HepG2 (cell line): ENCODE measurements around the gene FOXA1. TPM values are rescaled to one million over a fixed set of nuclear protein-coding genes. Genes with fewer than 3 reads are reported as not detected.

Experiments
- ASH2L ChIP-seq: fragments of 300-600, 200-600 bp; sonication (generic); IDR thresholded peaks from 2 replicates; pipeline ENCODE4 v1.7.0; 2017; ENCODE audit warnings: low read depth, mild to moderate bottlenecking, moderate library complexity, mixed read lengths, low read length; ENCODE audit not compliant: insufficient read length
- CAMTA2 ChIP-seq: sonication (generic); formaldehyde crosslinking; IDR thresholded peaks from 2 replicates; pipeline ENCODE4 v1.4.0; 2020; ENCODE audit warnings: mild to moderate bottlenecking, missing genetic modification reagents, borderline replicate concordance
- ELK4 ChIP-seq: sonication (generic); formaldehyde crosslinking; IDR thresholded peaks from 2 replicates; pipeline ENCODE4 v1.9.0; 2021; ENCODE audit warnings: missing genetic modification reagents, borderline replicate concordance
- EP300 ChIP-seq, 3 experiments: sonication (generic) in 1 of 3; formaldehyde crosslinking in 1 of 3; IDR thresholded peaks; 2 replicates each; pipeline versions ENCODE4 v1.5.1 to v1.6.1; 2011 to 2020; ENCODE audit warnings: low read depth in 2 of 3, low read length in 2 of 3, borderline replicate concordance in 1 of 3, improper control_type of control experiment in 1 of 3, mild to moderate bottlenecking in 1 of 3, missing genetic modification reagents in 1 of 3, moderate library complexity in 1 of 3
- GTF3A ChIP-seq: sonication (generic); formaldehyde crosslinking; conservative IDR thresholded peaks from 2 replicates; pipeline ENCODE4 v1.4.0; 2020; ENCODE audit warnings: mild to moderate bottlenecking, missing genetic modification reagents
- KDM1A ChIP-seq: IDR thresholded peaks from 2 replicates; pipeline ENCODE4 v1.6.1; 2016; ENCODE audit warnings: missing compliant biosample characterization
- MTF2 ChIP-seq: sonication (generic); formaldehyde crosslinking; IDR thresholded peaks from 2 replicates; pipeline ENCODE4 v1.5.0; 2020; ENCODE audit warnings: missing genetic modification reagents, borderline replicate concordance
- PBX3 ChIP-seq: sonication (generic); formaldehyde crosslinking; IDR thresholded peaks from 2 replicates; pipeline ENCODE4 v1.8.1; 2023; ENCODE audit warnings: missing genetic modification reagents, inconsistent platforms, borderline replicate concordance
- REXO4 ChIP-seq: sonication (generic); formaldehyde crosslinking; IDR thresholded peaks from 2 replicates; pipeline ENCODE4 v1.8.0; 2022; ENCODE audit warnings: missing genetic modification reagents, mild to moderate bottlenecking, borderline replicate concordance
- SOX6 ChIP-seq, 2 experiments: fragments of 450-650 bp in 1 of 2; sonication (generic) in 1 of 2; formaldehyde crosslinking in 1 of 2; IDR thresholded peaks; 2 replicates each; pipeline versions ENCODE4 v1.4.0 to v1.6.1; 2017 to 2020; ENCODE audit warnings: antibody characterized with exemption in 1 of 2, mild to moderate bottlenecking in 1 of 2, missing genetic modification reagents in 1 of 2
- TAF15 ChIP-seq: fragments of 200-400 bp; formaldehyde crosslinking; IDR thresholded peaks from one replicate; pipeline ENCODE4 v1.6.1; 2018; ENCODE audit warnings: mild to moderate bottlenecking, low read depth, low read length; ENCODE audit not compliant: poor library complexity, severe bottlenecking
- TOPORS ChIP-seq: sonication (generic); formaldehyde crosslinking; IDR thresholded peaks from 2 replicates; pipeline ENCODE4 v1.8.0; 2023; ENCODE audit warnings: mild to moderate bottlenecking, missing genetic modification reagents
- ZNF180 ChIP-seq: sonication (generic); formaldehyde crosslinking; IDR thresholded peaks from 2 replicates; pipeline ENCODE4 v1.4.0; 2020; ENCODE audit warnings: low read depth, missing genetic modification reagents, borderline replicate concordance
- ZNF329 ChIP-seq: sonication (generic); formaldehyde crosslinking; IDR thresholded peaks from 2 replicates; pipeline ENCODE4 v1.9.0; 2021; ENCODE audit warnings: low read depth, mild to moderate bottlenecking, missing genetic modification reagents
- ZNF543 ChIP-seq: sonication (generic); formaldehyde crosslinking; IDR thresholded peaks from 2 replicates; pipeline ENCODE4 v1.4.0; 2020; ENCODE audit warnings: mild to moderate bottlenecking, missing genetic modification reagents
- ZNF552 ChIP-seq: sonication (generic); formaldehyde crosslinking; IDR thresholded peaks from 2 replicates; pipeline ENCODE4 v1.9.0; 2022; ENCODE audit warnings: missing genetic modification reagents, mild to moderate bottlenecking, borderline replicate concordance
- ZNF687 ChIP-seq: sonication (generic); formaldehyde crosslinking; IDR thresholded peaks from 2 replicates; pipeline ENCODE4 v1.5.1; 2020; ENCODE audit warnings: mild to moderate bottlenecking, missing genetic modification reagents, moderate library complexity
- ZSCAN22 ChIP-seq: sonication (generic); formaldehyde crosslinking; IDR thresholded peaks from 2 replicates; pipeline ENCODE4 v1.4.0; 2020; ENCODE audit warnings: mild to moderate bottlenecking, missing genetic modification reagents
- ZSCAN5A ChIP-seq: sonication (generic); formaldehyde crosslinking; IDR thresholded peaks from 2 replicates; pipeline ENCODE4 v1.8.0; 2022; ENCODE audit warnings: mild to moderate bottlenecking, missing genetic modification reagents, borderline replicate concordance
- polyA plus RNA-seq, 8 experiments: library from polyadenylated mRNA; depleted of rRNA in 3 of 8; stranded (reverse) in 7 of 8; unstranded in 1 of 8; fragments of >200 nt; fragmentation: Illumina TruSeq in 4 of 8; extraction: Trizol in 4 of 8; gene quantifications; 2 replicates each; pipeline versions ENCODE4 v1.2.1 to v1.2.3, GENCODE V29; 2011 to 2016; ENCODE audit warnings: low read depth in 4 of 8, missing spikeins in 1 of 8, mixed read lengths in 1 of 8; ENCODE audit not compliant: insufficient read depth in 1 of 8
- total RNA-seq, 5 experiments: library from RNA; depleted of rRNA; stranded (reverse); fragments of >200 nt; fragmentation: Illumina TruSeq; extraction: Trizol; gene quantifications; 2 replicates each; pipeline ENCODE4 v1.2.3, GENCODE V29; 2016; ENCODE audit warnings: low read depth in 1 of 5

FOXA1 gene
- total and polyA plus RNA-seq, 2 of the 13 experiments (the other 11 are each of a cell fraction or from before 2014, with no cell fraction given), result 43.4 to 58.6 TPM

GRCh38 chr14:37546621-37547447, 48.2 kb downstream of the FOXA1 start (continued):
- TF ChIP-seq ZNF687 (CRISPR knock-in tag) (no peak), ASH2L (peak; percentile 99), ZNF552 (CRISPR knock-in tag) (no peak; the same call in 1 of the 2 replicates), KDM1A (CRISPR knock-in tag) (peak; percentile 92), REXO4 (CRISPR knock-in tag) (no peak), ZNF543 (CRISPR knock-in tag) (0 out of 2 replicates have a peak, but pooled peaks have one; percentile 22), ZNF329 (CRISPR knock-in tag) (no peak), EP300 (IDR thresholded peaks at IDR 0.05; ENCODE audit: low read depth in 2 of 2, low read length in 2 of 2) (peak; percentile 77 to 98; a peak in 3 of 4 replicates), EP300 (CRISPR knock-in tag; IDR thresholded peaks at IDR 0.05; ENCODE audit: borderline replicate concordance) (peak; percentile 95; the same call in 1 of the 2 replicates), ZSCAN5A (CRISPR knock-in tag) (peak; percentile 99), ELK4 (no peak), ZSCAN22 (CRISPR knock-in tag) (no peak), TAF15 (no peak), CAMTA2 (CRISPR knock-in tag) (no peak), PBX3 (CRISPR knock-in tag) (0 out of 2 replicates have a peak, but pooled peaks have one; percentile 51), ZNF180 (no peak), MTF2 (CRISPR knock-in tag) (no peak), TOPORS (peak; percentile 65), GTF3A (CRISPR knock-in tag) (no peak), SOX6 (IDR thresholded peaks at IDR 0.05) (no peak), SOX6 (CRISPR knock-in tag; IDR thresholded peaks at IDR 0.05) (peak; percentile 97)
